Left ventricle myocardium inferior (tissue), 1 donor: ENCODE results near the gene LRP2. TPM values are rescaled to one million over a fixed set of nuclear protein-coding genes. Genes with fewer than 3 reads are reported as not detected.

Source experiments
- DNase-seq: peaks from one replicate; pipeline ENCODE4 v3.0.0-alpha.2; 2020
- H3K27ac ChIP-seq: fragments of 200-600 bp; replicated peaks from 2 replicates; pipeline ENCODE4 v1.8.0; 2021
- H3K27me3 ChIP-seq: fragments of 200-600 bp; 2 replicates; pipeline ENCODE4 v1.8.0; 2021; ENCODE audit warnings: low read depth
- H3K36me3 ChIP-seq: fragments of 200-600 bp; 2 replicates; pipeline ENCODE4 v1.8.0; 2021
- H3K4me1 ChIP-seq: fragments of 200-600 bp; 2 replicates; pipeline ENCODE4 v1.8.0; 2021
- H3K4me3 ChIP-seq: fragments of 200-600 bp; 2 replicates; pipeline ENCODE4 v1.8.0; 2021; ENCODE audit warnings: mild to moderate bottlenecking, moderate library complexity
- H3K9me3 ChIP-seq: fragments of 200-600 bp; replicated peaks from 2 replicates; pipeline ENCODE4 v1.8.0; 2021
- CTCF ChIP-seq: fragments of 200-600 bp; IDR thresholded peaks from 2 replicates; pipeline ENCODE4 v1.8.0; 2021; ENCODE audit warnings: antibody characterized with exemption, mild to moderate bottlenecking, borderline replicate concordance
- intact Hi-C: fragments of 100-400 bp; cut with micrococcal nuclease; formaldehyde crosslinking; loops from one replicate; pipeline ENCODE4 v1.11.0; 2022
- total RNA-seq: library from RNA; stranded (reverse); fragmentation: NEBNext Ultra II Directional; extraction: Animal tissue kit (Norgen Biotek cat#: 25700); gene quantifications from one replicate; pipeline ENCODE4 v1.2.1, GENCODE V29; 2021
- donor health status: DM: no; HTN: yes; CAD: no; lungs with severe emphysema.

The LRP2 gene
- total RNA-seq, 1 donor from 2014 or later: 0.05 TPM

GRCh38 chr2:169106563-169107545, 255.5 kb downstream of the LRP2 start:
- Histone ChIP-seq H3K27ac (no peak overlapping the region), H3K27me3 (no peaks in the 10 kb centered on the region), H3K4me3 (no peak overlapping the region), H3K9me3 (no peaks in the 10 kb centered on the region), H3K36me3 (no peaks in the 10 kb centered on the region), H3K4me1 (no peaks in the 10 kb centered on the region)
- intact Hi-C loops: no loop called here
- no peak for TF ChIP-seq CTCF
- DNase-seq: no peak

GRCh38 chr2:169106134-169106533, 256.2 kb downstream of the LRP2 start:
- Histone ChIP-seq H3K4me3 (no peak overlapping the region), H3K36me3 (no peaks in the 10 kb centered on the region), H3K9me3 (no peaks in the 10 kb centered on the region), H3K27me3 (no peaks in the 10 kb centered on the region), H3K27ac (no peak overlapping the region), H3K4me1 (no peaks in the 10 kb centered on the region)
- DNase-seq: no peak
- TF ChIP-seq CTCF: no peak
- intact Hi-C loops: no loop called here

GRCh38 chr2:169105476-169105875, 256.9 kb downstream of the LRP2 start:
- no peaks in the 10 kb centered on the region for H3K9me3 ChIP-seq
- no peak for TF ChIP-seq CTCF
- H3K27me3 ChIP-seq: no peaks in the 10 kb centered on the region
- no peak overlapping the region for H3K4me3 ChIP-seq
- intact Hi-C loops: no loop called here
- DNase-seq: no peak
- H3K4me1 ChIP-seq: no peaks in the 10 kb centered on the region
- H3K36me3 ChIP-seq: no peaks in the 10 kb centered on the region
- no peak overlapping the region for H3K27ac ChIP-seq

GRCh38 chr2:169104848-169105247, 257.5 kb downstream of the LRP2 start:
- Histone ChIP-seq H3K36me3 (no peaks in the 10 kb centered on the region), H3K9me3 (no peaks in the 10 kb centered on the region), H3K4me3 (no peak overlapping the region), H3K27ac (no peak overlapping the region), H3K27me3 (no peaks in the 10 kb centered on the region), H3K4me1 (no peaks in the 10 kb centered on the region)
- no peak for DNase-seq
- no peak for TF ChIP-seq CTCF
- intact Hi-C loops: no loop called here

GRCh38 chr2:169095621-169096105, 266.7 kb downstream of the LRP2 start:
- no peaks in the 10 kb centered on the region for H3K27me3 ChIP-seq
- DNase-seq: no peak
- H3K9me3 ChIP-seq: no peaks in the 10 kb centered on the region
- H3K27ac ChIP-seq: no peak overlapping the region
- peaks cover 17% of the 10 kb centered on the region for H3K4me1 ChIP-seq
- TF ChIP-seq CTCF: no peak
- no peaks in the 10 kb centered on the region for H3K36me3 ChIP-seq
- no peak overlapping the region for H3K4me3 ChIP-seq
- intact Hi-C loops: no loop called here
